Ovary (tissue), 9 donors: ENCODE results near the gene SPRY2. TPM values are rescaled to one million over a fixed set of nuclear protein-coding genes. Genes with fewer than 3 reads are reported as not detected.

Experiments used
- DNase-seq, 5 donors: peaks; one replicate each; pipeline ENCODE4 v3.0.0-alpha.2; 2019 to 2020
- H3K27ac ChIP-seq, 2 donors: fragments of 200-600 bp; one replicate each; pipeline versions ENCODE4 v1.5.1 to v1.8.0; 2019 to 2022
- H3K27me3 ChIP-seq: fragments of 200-600 bp; one replicate; pipeline ENCODE4 v1.8.0; 2022
- H3K36me3 ChIP-seq: fragments of 200-600 bp; sonication (generic); one replicate; pipeline ENCODE4 v1.5.1; 2019
- H3K4me1 ChIP-seq: one replicate; pipeline ENCODE4 v1.8.1; 2013; ENCODE audit warnings: mild to moderate bottlenecking, moderate library complexity; ENCODE audit not compliant: insufficient read depth
- H3K4me3 ChIP-seq: fragments of 200-600 bp; sonication (generic); one replicate; pipeline ENCODE4 v1.5.1; 2017
- H3K9me3 ChIP-seq, 2 donors: fragments of 200-600 bp in 1 of 2; sonication (generic) in 1 of 2; one replicate each; pipeline versions ENCODE4 v1.5.1 to v1.8.1; 2013 to 2019; ENCODE audit warnings: mild to moderate bottlenecking in 1 of 2, moderate library complexity in 1 of 2
- EP300 ChIP-seq: sonication (generic); formaldehyde crosslinking; IDR thresholded peaks from one replicate; pipeline ENCODE4 v1.6.1; 2017; ENCODE audit warnings: antibody characterized with exemption
- POLR2A ChIP-seq: fragments of 450-650 bp; IDR thresholded peaks from one replicate; pipeline ENCODE4 v1.6.1; 2017; ENCODE audit warnings: antibody characterized with exemption, mild to moderate bottlenecking, moderate library complexity
- WGBS, 3 donors: extraction: QIAGEN DNeasy Blood & Tissue Kit in 1 of 3; methylation state at CpG; one replicate each; pipeline versions ENCODE4 v1.1.5 to v1.1.7; 2013 to 2017; 5-methylcytosine and 5-hydroxymethylcytosine counted together
- intact Hi-C, 4 donors: fragments of 100-400 bp; cut with DNase I; formaldehyde crosslinking; loops; one replicate each; pipeline versions ENCODE4 v1.11.0 to v1.15.1; 2022 to 2023
- polyA plus RNA-seq, 2 donors: library from polyadenylated mRNA; stranded (reverse); fragments of 200-250 nt in 1 of 2; fragments of 350-450 nt in 1 of 2; fragmentation: Illumina TruSeq in 1 of 2; extraction: RNeasy Lipid Tissue Mini Kit (QIAGEN cat#74804) in 1 of 2; gene quantifications; one replicate each; pipeline ENCODE4 v1.2.3, GENCODE V29; 2013 to 2014
- total RNA-seq, 7 donors: library from RNA; depleted of rRNA in 2 of 7; stranded (reverse); fragments of >200 nt in 2 of 7; fragmentation: NEBNext Ultra II Directional in 3 of 7; extraction: Animal tissue kit (Norgen Biotek cat#: 25700) in 3 of 7; gene quantifications; one replicate each; pipeline versions ENCODE4 v1.1.0 to v1.2.4, GENCODE V29; 2016 to 2023
- TF ChIP-seq, protein P1 (sequence below), 3 donors: fragments of 450-650 bp in 2 of 3; fragments of 200-600 bp in 1 of 3; IDR thresholded peaks; one replicate each; pipeline versions ENCODE4 v1.5.1 to v1.8.0; 2016 to 2022; ENCODE audit warnings: antibody characterized with exemption in 3 of 3, mild to moderate bottlenecking in 1 of 3
- donor health status: DM: no; HTN: no; CAD: no; lungs with moderate emphysema.
- donor health status: DM: no; HTN: no; CAD: no.
- donor health status: Bipolar disorder and iron deficiency.
- donor health status: DM: yes; HTN: yes; CAD: no.
- donor health status: DM: no; HTN: no; CAD: no.
- donor health status: DM: yes; HTN: yes; CAD: no.

SPRY2 gene
- total and polyA plus RNA-seq, 9 donors: 11.5 to 28.5 (median 16.5) TPM

- 60 to 66% (median 66%) methylated on average over 2 of the region's 2 CpGs for WGBS, 3 donors
- Histone ChIP-seq H3K27me3 (no peaks in the 10 kb centered on the region), H3K4me1 (peaks cover 3% of the 10 kb centered on the region), H3K27ac (no peak overlapping the region), H3K36me3 (no peaks in the 10 kb centered on the region), H3K9me3 (no peaks in the 10 kb centered on the region), H3K4me3 (no peak overlapping the region)
- intact Hi-C loops: no loop called here
- no peak for TF ChIP-seq EP300
- TF ChIP-seq, protein P1, sequence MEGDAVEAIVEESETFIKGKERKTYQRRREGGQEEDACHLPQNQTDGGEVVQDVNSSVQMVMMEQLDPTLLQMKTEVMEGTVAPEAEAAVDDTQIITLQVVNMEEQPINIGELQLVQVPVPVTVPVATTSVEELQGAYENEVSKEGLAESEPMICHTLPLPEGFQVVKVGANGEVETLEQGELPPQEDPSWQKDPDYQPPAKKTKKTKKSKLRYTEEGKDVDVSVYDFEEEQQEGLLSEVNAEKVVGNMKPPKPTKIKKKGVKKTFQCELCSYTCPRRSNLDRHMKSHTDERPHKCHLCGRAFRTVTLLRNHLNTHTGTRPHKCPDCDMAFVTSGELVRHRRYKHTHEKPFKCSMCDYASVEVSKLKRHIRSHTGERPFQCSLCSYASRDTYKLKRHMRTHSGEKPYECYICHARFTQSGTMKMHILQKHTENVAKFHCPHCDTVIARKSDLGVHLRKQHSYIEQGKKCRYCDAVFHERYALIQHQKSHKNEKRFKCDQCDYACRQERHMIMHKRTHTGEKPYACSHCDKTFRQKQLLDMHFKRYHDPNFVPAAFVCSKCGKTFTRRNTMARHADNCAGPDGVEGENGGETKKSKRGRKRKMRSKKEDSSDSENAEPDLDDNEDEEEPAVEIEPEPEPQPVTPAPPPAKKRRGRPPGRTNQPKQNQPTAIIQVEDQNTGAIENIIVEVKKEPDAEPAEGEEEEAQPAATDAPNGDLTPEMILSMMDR (IDR thresholded peaks at IDR 0.05): no peak
- no peak for TF ChIP-seq POLR2A
- no peak for DNase-seq
Measured at GRCh38 chr13:80334597-80335260, 6.2 kb downstream of the SPRY2 start.

- TF ChIP-seq POLR2A (no peak), EP300 (no peak)
- TF ChIP-seq, protein P1 (IDR thresholded peaks at IDR 0.05): no peak
- no peak for DNase-seq
- Histone ChIP-seq H3K4me1 (no peaks in the 10 kb centered on the region), H3K36me3 (no peaks in the 10 kb centered on the region), H3K27me3 (no peaks in the 10 kb centered on the region), H3K9me3 (no peaks in the 10 kb centered on the region), H3K27ac (no peak overlapping the region), H3K4me3 (no peak overlapping the region)
- 94 to 99% (median 98%) methylated on average over 2 of the region's 2 CpGs for WGBS, 3 donors
- intact Hi-C loops: no loop called here
Measured at GRCh38 chr13:80331984-80332383, 8.9 kb downstream of the SPRY2 start.

GRCh38 chr13:80329250-80329649 is 11.7 kb downstream of the SPRY2 start:
- no peak overlapping the region for H3K4me3 ChIP-seq
- no peak overlapping the region for H3K27ac ChIP-seq
- no peak for DNase-seq
- no peaks in the 10 kb centered on the region for H3K4me1 ChIP-seq
- intact Hi-C loops: no loop called here
- H3K36me3 ChIP-seq: no peaks in the 10 kb centered on the region
- no peaks in the 10 kb centered on the region for H3K27me3 ChIP-seq
- H3K9me3 ChIP-seq: no peaks in the 10 kb centered on the region
- no peak for TF ChIP-seq POLR2A
- TF ChIP-seq EP300: no peak
- TF ChIP-seq, protein P1 (IDR thresholded peaks at IDR 0.05): no peak

GRCh38 chr13:80319004-80319403 is 21.9 kb downstream of the SPRY2 start:
- Histone ChIP-seq H3K4me1 (no peaks in the 10 kb centered on the region), H3K36me3 (no peaks in the 10 kb centered on the region), H3K27ac (no peak overlapping the region), H3K9me3 (no peaks in the 10 kb centered on the region), H3K4me3 (no peak overlapping the region), H3K27me3 (no peaks in the 10 kb centered on the region)
- 97 to 100% (median 99%) methylated on average over 2 of the region's 2 CpGs for WGBS, 3 donors
- intact Hi-C loops: no loop called here
- DNase-seq: no peak
- TF ChIP-seq, protein P1 (IDR thresholded peaks at IDR 0.05): no peak
- no peak for TF ChIP-seq EP300
- TF ChIP-seq POLR2A: no peak
